ENCODE data around the gene LSR. TPM values are rescaled to one million over a fixed set of nuclear protein-coding genes. Genes with fewer than 3 reads are reported as not detected.

Gene LSR
- total and polyA plus RNA-seq, 2 of the 4 experiments (the other 2 are of a cell fraction), result 0.18 to 0.44 TPM

- TF ChIP-seq MAZ (IDR thresholded peaks at IDR 0.05; ENCODE audit: borderline replicate concordance, low read depth, low read length) (no peak), POLR2A (IDR thresholded peaks at IDR 0.05; ENCODE audit: low read depth, low read length) (no peak)
Observed at GRCh38 chr19:35204799-35205732, 43.7 kb upstream of the LSR start (continued).

GRCh38 chr19:35205733-35206323 lies 43.0 kb upstream of the LSR start:
- dilution Hi-C loops (cut with HindIII; ENCODE audit: low sequenced_read_pairs, unreplicated experiment), result no loop called here
- Histone ChIP-seq H2BK5ac (ENCODE audit: low read depth, low read length, poor library complexity, severe bottlenecking) (no peak overlapping the region), H3K18ac (ENCODE audit: low read depth, low read length) (no peak overlapping the region), H3K56ac (ENCODE audit: extremely low read depth, insufficient read depth, low read length) (no peak overlapping the region), H3K4ac (ENCODE audit: low read depth, low read length) (no peak overlapping the region), H2AK5ac (ENCODE audit: low read depth, low read length) (no peak overlapping the region), H4K20me1 (ENCODE audit: insufficient read depth, low read length) (no peaks in the 10 kb centered on the region), H3K14ac (replicated peaks; ENCODE audit: low read depth, low read length) (no peak overlapping the region), H3K27ac (ENCODE audit: insufficient read depth, low read length) (no peak overlapping the region), H2BK120ac (ENCODE audit: low read depth, low read length) (no peak overlapping the region), H2BK15ac (ENCODE audit: low read depth, low read length) (no peak overlapping the region), H4K8ac (ENCODE audit: low read depth in 2 of 2, low read length in 2 of 2) (no peak overlapping the region), H2AK9ac (replicated peaks; ENCODE audit: low read depth, low read length, poor library complexity) (no peak overlapping the region), H3K36me3 (ENCODE audit: control insufficient read depth, insufficient read depth, low read length) (no peaks in the 10 kb centered on the region), H3K9ac (ENCODE audit: low read depth, low read length) (no peak overlapping the region), H3K4me2 (ENCODE audit: low read depth, low read length) (no peak overlapping the region), H3K9me1 (ENCODE audit: insufficient read depth, low read length) (no peaks in the 10 kb centered on the region), H3K79me1 (ENCODE audit: low read depth in 1 of 2, low read length in 2 of 2) (no peaks in the 10 kb centered on the region), H4K91ac (ENCODE audit: insufficient read depth, low read depth, low read length) (no peak overlapping the region), H3K4me3 (ENCODE audit: insufficient read depth, low read depth, low read length) (no peak overlapping the region), H3K27me3 (ENCODE audit: control insufficient read depth, insufficient read depth, low read length) (peaks cover 7% of the 10 kb centered on the region), H4K5ac (ENCODE audit: low read depth, low read length) (no peak overlapping the region), H2BK20ac (ENCODE audit: low read depth, low read length) (no peak overlapping the region), H3K9me3 (ENCODE audit: control insufficient read depth, insufficient read depth, low read length) (no peaks in the 10 kb centered on the region), H3K4me1 (ENCODE audit: control insufficient read depth, insufficient read depth, low read length) (no peaks in the 10 kb centered on the region), H3K23ac (ENCODE audit: low read depth, low read length) (no peak overlapping the region), H2AFZ (replicated peaks; ENCODE audit: low read length, poor library complexity) (no peak overlapping the region)
- CTCF ChIA-PET, result no interaction called here
- in situ Hi-C loops (cut with MboI; ENCODE audit: low sequenced_read_pairs), result no loop called here
- POLR2A ChIA-PET (ENCODE audit: unreplicated experiment), result no interaction called here
- intact Hi-C loops (cut with micrococcal nuclease), result no loop called here
- DNase-seq (no peak), ATAC-seq (ENCODE audit: low read depth) (no peak)
- WGBS, 2 experiments (ENCODE audit: extremely low coverage in 2 of 2, insufficient read length in 1 of 2), result 57% methylated on average over 1 of the region's 6 CpGs; no CpG with 5 or more reads in 1 of the 2 experiments
- no TSS peak for BruUV-seq (replicated peaks)
- TF ChIP-seq USF2 (IDR thresholded peaks at IDR 0.05; ENCODE audit: low read depth, low read length), result no peak
- TF ChIP-seq MXI1 (IDR thresholded peaks at IDR 0.05; ENCODE audit: borderline replicate concordance, low read depth, low read length), result no peak
- TF ChIP-seq ELK1 (IDR thresholded peaks at IDR 0.05; ENCODE audit: borderline replicate concordance, low read depth, low read length), result no peak
- no peak for TF ChIP-seq FOS (IDR thresholded peaks at IDR 0.05; ENCODE audit: low read depth, low read length)
- no peak for TF ChIP-seq BHLHE40 (IDR thresholded peaks at IDR 0.05; ENCODE audit: low read depth, low read length)
- no peak for TF ChIP-seq NFE2L2 (IDR thresholded peaks at IDR 0.05; ENCODE audit: low read depth, low read length)
- no peak for TF ChIP-seq SMC3 (IDR thresholded peaks at IDR 0.05; ENCODE audit: low read depth, low read length)
- TF ChIP-seq RFX5 (IDR thresholded peaks at IDR 0.05; ENCODE audit: low read depth, low read length), result no peak
- no peak for TF ChIP-seq RCOR1 (IDR thresholded peaks at IDR 0.05; ENCODE audit: insufficient replicate concordance, low read length)
- no peak for TF ChIP-seq RAD21 (IDR thresholded peaks at IDR 0.05; ENCODE audit: low read length)
- TF ChIP-seq MAFK (IDR thresholded peaks at IDR 0.05; ENCODE audit: low read depth, low read length), result no peak
- TF ChIP-seq CHD1 (IDR thresholded peaks at IDR 0.05; ENCODE audit: low read depth, low read length), result no peak
- TF ChIP-seq POLR2A (IDR thresholded peaks at IDR 0.05; ENCODE audit: low read depth, low read length), result no peak
- TF ChIP-seq CEBPB (IDR thresholded peaks at IDR 0.05; ENCODE audit: low read depth, low read length), result no peak

Measured in IMR-90 (cell line).